ENCODE data around the gene ZBED3.
A peak's percentile ranks its signal among the peaks of the same experiment; 100 is the strongest.

ZBED3 gene

DNA sequence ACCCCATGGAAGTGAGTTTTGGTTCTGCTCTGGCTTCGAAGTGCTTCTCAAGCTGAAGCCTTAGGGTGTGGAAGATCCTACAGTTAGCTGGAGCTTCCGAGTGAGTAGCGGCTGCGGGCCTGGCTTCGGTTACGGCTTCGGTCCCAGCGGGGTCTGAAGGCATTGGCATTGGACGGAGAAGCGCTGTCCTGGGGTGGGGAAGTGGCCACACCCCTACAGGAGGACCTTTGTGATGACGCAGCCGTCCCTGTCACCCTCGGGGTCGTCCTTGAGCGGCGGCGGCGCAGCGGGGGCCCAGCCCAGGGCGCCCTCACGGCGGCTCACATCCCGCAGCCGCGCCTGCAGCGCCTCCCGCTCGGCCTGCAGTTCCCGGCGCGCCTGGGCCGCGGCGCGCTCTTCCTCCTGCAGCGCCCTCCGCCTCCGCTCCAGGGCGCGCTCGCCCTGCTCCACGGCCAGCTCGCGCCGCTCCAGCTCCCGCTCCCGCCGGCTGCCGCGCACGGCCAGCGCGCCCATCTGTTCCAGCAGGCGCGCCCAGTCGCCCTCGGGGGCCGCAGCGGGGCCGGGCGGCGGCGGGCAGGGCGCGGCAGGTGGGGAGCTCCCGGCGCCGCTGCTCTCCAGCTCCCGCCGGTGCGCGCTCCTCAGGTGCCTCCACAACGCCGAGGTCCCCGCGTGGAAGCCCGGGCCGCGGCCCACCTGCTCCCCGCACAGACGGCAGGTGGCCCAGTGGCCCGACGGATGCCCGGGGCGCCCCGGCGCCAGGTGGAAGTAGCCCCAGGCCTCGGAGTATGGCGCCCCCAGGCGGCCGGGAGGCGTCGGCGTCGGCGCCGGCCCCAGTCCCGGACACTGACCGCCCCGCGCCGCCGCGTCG is 9.9 kb downstream of the ZBED3 start:
- DNase-seq = peak; percentile 79

DNA sequence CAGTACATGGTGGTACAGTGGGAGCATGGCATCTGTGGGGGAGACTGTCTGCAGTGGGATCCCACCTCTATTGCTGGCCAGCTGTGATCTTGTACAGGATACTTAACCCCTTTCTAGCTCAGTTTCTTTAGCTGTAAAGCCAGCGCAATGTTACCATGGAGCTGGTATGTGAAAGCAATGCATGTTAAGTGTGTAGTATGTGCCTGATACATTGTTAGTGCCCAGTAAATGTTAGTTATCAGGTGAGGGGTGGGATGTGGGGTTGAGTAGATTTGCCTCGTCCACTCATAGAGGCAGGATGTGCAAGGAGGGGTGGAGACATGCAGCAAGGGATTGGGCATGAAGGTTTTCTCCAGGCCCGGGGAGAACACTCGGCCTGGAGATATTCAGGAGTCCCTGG is 12.3 kb downstream of the ZBED3 start:
- no peak for DNase-seq

DNA sequence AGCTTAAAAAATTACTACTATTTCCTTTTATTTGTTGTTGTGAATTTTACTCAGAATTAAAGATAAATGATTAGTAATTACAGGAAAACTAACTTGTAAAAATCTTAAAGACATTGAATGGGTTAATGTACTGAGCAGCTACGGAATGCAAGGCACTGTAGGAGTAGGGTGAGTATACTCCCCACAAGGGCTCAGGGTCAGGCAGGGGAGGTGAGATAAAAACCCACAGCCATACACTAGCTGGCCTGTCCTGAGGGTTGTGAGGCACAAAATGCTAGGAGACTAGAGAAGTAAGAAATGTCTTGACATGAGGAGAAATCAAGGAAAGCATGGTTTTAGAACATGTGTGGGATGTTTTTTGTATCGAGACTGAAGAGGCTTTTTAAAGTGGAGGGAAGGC is 13.4 kb downstream of the ZBED3 start:
- no peak for DNase-seq

DNA sequence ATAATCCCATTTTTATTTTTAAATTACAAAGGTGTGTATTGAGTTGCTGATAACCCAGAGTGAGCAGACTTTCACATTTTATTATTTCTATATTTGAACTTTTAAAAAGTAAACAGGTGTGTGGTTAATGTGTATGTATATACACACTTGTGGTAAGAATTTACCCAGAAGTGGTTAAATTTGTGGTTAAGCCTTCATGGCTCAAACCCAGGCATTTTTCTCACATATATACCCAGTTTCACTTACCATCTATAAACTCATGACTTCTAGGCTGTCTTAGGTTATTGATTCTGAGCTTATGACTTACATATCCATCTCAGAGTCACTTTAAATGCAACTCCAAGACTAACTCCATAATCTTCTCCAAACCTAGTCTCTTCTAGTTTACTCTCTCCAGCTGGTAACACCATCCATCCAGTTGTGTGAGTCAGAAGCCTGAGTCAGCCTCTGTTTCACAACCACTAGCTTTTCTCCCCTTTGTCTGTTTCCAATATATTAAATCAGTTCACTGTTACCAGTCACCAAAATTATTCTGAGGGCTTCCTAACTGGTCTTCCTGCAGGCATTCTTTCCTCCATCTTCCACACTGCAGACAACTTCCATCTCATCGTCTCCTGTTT is 20.2 kb downstream of the ZBED3 start:
- DNase-seq = no peak

DNA sequence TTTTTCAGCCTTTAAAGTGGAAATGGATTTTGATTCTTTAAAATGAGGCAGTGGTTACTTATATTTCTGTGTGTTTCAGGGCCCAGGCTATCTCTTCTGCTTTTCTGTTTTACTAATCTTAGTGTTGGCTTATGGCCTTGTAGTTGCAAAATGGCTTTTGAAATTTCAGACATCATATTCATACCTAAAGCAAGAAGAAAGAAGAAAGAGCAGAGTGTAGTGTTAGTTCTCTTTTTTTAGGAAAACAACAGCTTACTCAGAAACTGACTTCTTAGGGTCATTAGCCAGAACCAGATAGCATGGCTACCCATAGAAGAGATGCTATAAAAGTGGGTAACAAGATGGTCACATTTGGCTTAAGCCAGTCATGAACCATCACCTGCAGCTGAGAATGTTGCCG is 20.9 kb downstream of the ZBED3 start:
- DNase-seq = no peak

DNA sequence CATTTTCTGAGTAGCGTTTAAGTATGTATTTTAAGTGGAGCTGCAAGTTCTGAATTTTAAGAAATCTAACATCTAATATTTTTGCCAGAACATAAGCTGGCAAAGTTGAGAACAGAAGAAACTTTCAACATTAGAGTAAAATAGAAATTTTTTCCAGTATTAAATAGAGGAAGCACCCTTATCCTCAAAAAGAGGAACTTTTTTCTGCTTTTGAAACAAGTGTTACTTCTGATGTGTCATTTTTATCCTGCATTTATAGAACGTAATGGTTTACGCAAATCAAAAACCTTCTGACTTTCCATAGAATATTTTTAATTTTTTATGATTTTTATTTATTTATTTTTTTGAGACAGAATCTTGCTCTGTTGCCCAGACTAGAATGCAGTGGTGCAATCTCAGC is 21.8 kb downstream of the ZBED3 start:
- no peak for DNase-seq

DNA sequence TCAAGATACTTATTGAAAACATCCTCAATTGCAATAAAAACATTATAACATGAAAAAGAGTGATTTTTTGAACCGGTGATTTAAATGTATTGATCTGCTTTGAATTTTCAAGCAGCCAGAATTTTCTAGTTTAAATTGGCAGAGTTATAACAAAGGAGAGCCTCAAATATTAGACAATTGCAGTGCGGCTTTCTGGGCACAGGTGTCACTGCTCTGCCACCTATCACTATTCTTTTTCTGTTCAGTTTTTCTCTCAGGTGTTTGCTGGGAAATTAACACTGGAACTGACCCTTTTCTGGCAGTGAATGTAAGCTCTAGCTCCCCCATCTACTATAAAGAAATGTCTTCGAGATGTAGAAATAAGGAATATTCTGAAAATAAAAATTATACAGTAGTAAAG is 23.0 kb downstream of the ZBED3 start:
- no peak for DNase-seq

DNA sequence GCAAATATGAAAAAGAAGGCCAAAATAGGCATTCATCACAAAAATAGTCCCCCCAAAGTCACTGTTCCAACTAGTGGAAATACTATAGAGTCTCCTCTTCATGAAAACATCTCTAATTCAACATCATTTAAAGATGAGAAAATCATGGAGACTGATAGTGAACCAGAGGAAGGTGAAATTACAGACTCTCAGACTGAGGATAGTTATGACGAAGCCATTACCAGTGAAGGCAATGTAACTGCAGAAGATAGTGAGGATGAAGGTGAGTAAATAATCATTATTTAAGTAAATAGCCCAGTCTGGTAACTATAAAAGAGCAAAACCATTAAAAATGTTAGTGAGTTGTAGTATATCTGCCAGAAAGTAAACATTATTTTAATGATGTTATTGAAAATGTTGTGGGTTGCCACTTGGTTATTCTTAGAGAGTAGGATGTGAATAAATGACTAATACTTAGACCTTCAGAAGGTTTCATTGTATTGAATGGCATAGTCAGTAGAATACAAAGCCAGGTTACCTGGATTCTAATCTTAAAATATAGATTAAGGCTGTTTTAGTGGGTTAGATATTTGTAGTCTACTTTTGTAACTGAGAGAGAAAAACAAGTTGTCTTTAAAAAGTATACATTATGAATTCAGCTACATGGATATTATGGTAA is 40.5 kb downstream of the ZBED3 start:
- no peak for DNase-seq

DNA sequence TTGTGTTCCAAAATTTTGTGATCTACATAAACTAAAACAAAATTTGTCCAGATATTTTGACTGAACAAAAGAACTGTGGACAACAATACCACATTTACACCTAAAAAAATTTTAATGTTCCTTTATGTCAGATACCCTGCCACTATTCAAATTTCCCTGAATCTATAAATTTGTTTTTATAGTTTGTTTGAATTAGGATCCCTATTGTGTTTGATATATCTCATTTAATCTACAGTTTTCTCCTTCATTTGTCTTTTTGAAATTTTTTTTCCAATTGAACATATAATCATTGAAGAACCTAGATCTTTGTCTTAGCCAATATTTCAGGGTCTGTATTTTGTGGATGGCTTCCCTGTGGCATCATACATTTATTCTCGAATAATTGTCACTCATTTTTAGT is 51.1 kb downstream of the ZBED3 start:
- no peak for DNase-seq

DNA sequence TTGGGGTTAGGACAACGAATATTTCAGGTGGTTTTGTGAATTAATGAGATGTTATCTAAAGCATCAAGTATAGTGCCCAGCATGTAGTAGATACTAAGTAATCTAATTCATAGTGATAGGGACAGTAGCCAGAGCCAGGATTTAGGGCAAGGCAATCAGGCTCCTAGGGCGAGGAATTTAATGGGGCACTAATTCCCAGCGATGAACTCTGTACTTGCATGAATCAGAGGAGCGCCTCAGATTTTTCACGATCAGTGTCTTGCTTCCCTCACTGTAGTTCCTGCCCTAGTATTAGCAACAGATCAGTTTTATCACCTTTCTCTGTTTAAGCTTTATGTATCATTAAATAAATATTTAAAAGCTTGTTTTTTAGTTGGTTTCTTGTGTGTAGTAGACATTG is 53.7 kb downstream of the ZBED3 start:
- DNase-seq = no peak

DNA sequence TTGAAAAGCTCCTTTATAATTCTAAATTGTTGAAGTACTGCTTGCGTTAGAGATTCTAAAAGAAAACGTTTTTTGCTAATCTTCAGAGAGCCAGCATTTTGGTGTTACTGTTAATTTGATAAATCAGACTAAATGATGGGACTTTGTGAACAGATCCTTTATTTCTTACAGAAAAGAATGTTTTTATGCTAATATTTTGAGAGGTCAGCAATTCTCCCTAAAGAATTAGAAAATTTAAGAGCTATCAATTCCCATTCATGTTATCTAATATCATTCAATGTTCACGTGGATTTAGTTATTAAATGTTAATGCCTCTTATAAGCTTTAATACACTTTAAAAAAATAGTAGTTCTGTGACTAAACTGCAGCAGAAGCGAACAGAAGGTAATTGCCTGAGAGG is 54.5 kb downstream of the ZBED3 start:
- DNase-seq = no peak

DNA sequence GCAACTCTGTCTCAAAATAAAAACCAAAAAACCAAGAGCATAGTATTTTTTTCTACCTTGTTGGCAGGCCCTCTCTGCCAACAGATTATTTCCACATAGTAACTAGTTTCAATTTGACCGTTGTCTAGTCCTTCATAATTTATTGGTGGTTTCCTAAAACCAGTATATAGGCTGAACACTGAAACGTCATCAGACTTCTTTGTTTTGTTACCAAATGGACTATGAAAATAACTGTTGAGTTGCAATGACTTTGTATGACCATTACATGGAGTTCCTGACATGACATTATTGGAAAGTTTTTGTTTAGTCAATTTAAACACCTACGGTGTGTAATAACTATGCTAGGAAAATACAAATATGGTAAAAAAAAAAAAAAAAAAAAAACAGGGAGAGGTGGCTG is 55.2 kb downstream of the ZBED3 start:
- DNase-seq = no peak

DNA sequence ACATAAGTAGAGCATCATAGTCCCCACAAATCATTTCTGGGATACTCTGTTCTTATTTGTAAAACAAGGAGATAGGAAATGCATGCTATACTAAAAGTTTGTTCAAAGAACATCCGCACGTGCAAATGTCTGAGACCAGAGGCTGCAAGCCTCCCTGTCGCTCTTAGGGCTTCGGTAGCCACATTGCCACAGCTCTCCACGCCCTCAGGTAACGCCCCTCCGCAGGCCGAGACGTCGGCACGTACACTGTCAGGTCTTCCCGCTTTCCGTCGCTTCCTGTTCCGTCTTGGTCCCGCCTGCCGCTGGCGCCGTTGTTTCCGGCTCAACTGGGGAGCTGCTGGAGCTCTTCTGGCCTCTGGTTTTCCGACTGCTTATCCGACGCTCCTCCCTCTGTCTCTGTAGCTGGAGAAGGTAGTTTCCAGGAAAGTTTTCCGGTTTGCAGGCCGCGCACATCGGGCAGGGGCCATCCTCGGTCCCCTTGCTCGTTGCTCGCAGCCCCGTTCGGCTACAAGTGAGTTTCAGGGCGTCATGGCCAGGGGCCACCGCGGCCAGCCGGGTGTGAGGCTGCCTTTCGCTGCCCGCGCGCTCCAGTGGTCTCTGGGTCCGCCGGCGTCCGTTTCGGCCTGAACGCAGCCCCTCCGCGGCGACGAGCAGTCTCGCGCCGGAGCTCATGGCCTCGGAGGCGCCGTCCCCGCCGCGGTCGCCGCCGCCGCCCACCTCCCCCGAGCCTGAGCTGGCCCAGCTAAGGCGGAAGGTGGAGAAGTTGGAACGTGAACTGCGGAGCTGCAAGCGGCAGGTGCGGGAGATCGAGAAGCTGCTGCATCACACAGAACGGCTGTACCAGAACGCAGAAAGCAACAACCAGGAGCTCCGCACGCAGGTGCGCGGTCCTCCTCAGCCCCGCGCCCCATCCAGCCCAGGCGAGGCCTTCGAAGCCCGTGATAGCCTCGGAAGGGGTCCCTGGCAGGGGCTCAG is 56.7 kb downstream of the ZBED3 start, which contains the start of gene AGGF1:
Gene AGGF1, plus strand, starts transcription at position 308 of the 975 bp plus-strand sequence. Its CDS starts 363 bp downstream, at position 671.
- peak; percentile 93 for DNase-seq

DNA sequence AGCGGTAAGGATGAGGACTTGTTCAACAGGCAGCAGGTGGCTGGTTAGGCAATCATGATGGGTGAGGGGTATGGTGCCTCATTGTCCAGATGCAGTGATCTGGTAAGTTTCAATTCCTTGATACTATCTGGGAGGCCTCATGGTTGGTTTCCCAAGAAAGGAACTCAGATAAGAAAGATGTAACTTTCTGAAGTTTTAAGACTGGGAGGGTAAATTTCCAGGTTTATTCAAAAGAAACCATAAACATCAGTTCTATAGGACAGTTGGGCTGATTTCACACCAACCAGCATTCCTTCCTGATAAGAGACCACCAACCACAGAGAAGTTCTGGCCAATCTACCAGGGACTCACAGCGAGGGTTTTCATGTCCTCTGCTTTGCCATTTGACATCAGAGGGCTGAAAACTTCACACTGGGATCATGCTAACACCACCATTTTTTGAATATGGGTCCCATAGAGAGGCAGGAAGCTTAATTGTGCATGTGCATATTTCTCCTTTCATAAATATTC is 57.7 kb downstream of the ZBED3 start:
- DNase-seq = no peak

DNA sequence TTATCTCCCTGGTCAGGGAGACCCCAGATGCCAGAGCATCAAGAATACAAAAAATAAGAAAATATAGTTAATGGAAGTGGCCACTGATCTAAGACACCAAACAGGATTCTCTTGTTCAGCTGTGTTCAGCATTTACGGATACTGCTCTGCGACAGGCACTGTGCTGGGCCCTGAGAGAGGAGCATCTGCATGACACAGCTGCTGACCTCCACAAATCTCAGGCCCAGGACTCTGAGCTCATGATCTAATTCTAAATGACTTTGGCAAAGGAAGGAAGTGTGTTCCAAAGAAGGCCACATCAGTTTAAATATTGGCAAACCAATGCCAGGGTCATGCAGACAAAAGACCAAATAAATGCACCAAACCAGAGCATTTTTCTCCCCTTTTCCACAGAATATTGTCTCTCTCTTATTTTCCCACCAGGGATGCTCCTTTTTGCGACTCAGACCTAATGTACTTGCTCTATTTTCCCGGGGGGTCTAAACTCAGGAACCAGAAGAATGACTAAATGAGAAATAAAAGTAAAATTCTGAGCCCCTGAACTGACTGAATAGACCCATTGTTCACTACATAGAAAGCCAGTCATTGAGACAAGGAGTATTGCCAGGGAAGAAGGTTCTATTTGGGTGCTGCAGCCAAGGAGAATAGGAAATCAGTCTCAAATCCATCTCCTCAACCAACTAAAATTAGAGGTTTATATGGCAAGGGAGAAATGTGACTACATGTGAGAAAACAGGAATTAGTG is 58.3 kb downstream of the ZBED3 start:
- DNase-seq = no peak

DNA sequence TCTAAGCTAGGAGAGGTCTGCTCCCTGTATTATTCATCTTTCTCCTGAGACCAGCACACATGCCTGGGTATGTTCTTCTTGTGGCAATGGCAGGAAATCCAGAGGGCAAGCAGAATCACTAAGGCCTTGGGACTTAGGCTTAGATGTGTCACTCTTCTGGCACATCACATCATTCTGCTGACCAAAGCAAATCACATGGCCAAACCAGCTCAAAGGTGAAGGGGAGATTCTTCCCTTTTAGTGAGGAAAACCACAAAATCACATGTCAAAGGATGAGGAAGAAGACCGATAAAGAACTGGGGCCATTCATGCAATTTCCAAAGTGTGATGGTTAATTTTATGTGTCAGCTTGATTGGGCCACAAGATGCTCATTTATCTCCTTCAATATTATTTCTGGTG is 62.6 kb downstream of the ZBED3 start:
- DNase-seq = no peak

DNA sequence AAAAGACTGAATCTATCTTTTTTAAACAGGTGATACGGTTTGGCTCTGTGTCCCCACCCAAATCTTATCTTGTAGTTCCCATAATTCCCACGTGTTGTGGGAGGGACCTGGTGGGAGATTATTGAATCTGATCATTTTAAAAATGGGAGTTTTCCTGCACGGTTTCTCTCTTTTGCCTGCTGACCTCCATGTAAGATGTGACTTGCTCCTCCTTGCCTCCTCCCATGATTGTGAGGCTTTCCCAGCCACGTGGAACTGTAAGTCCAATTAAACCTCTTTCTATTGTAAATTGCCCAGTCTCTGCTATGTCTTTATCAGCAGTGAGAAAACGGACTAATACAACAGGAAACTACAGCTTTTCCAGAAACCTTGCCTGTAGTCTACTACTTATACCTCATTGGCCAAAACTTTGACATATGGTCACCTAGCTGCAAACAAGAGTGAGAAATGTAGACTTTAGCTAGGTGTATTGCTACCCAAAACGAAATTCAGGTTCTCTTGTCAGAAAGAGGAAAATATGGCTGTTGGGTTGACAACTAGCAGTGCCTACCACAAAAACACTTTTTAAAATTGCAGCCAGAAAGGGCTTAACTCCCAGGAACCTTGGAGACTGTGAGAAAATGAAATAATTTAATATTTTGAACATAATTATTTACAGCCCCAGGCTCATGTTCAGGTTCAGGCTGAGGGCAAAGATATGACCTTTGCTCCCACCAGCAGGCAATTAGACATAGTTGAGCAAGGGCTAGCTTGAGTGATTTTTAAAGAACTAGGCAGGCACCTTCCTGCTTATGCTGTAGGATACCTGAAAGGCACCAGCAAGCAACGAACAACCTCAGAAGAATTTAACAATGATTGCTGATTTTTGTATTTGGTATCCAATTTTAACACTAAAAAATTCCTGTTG is 64.3 kb downstream of the ZBED3 start:
- no peak for DNase-seq

All from stimulated activated CD8-positive, alpha-beta memory T cell treated with anti-CD3 and anti-CD28 coated beads, Interleukin-4, amount 100 ng/mL, for 48 hours (primary cell).